MM.1S (cell line): Measurements from ENCODE around the gene RUNX2.

Source experiments
- CTCF ChIP-seq: fragments of 300-600 bp; sonication (generic); IDR thresholded peaks from 2 replicates; pipeline ENCODE4 v1.5.1; 2016; ENCODE audit warnings: antibody characterized with exemption, low read length, mixed read lengths
- EZH2 ChIP-seq: fragments of 300-600 bp; sonication (generic); optimal IDR thresholded peaks from 2 replicates; pipeline ENCODE3; 2017; ENCODE audit warnings: low read depth, mild to moderate bottlenecking, antibody characterized with exemption, low read length, mixed read lengths
- EZH2phosphoT487 ChIP-seq: fragments of 300-600 bp; sonication (generic); IDR thresholded peaks from 2 replicates; pipeline ENCODE4 v1.6.1; 2018; ENCODE audit warnings: antibody characterized with exemption, low read length

- TF ChIP-seq CTCF (no peak), EZH2phosphoT487 (no peak), EZH2 (no peak)
These were observed 117.8 kb downstream of the RUNX2 start for GRCh38 chr6:45445749-45446549.
